NCI-H748 treated with DMSO at 0.1 percent for 48 hours (cell line): ENCODE data around the gene SYNE4.

Source experiments
- DNase-seq: peaks from one replicate; lab custom pipeline; 2025; lab: John Stamatoyannopoulos, UW

Gene SYNE4

GRCh38 chr19:36026091-36026876 lies 17.7 kb upstream of the SYNE4 start:
- DNase-seq: no peak

- no peak for DNase-seq
These were observed 16.9 kb upstream of the SYNE4 start for GRCh38 chr19:36025541-36025940.

GRCh38 chr19:36023432-36023831 lies 14.8 kb upstream of the SYNE4 start:
- no peak for DNase-seq

GRCh38 chr19:36019061-36019670 lies 10.6 kb upstream of the SYNE4 start:
- no peak for DNase-seq

DNA sequence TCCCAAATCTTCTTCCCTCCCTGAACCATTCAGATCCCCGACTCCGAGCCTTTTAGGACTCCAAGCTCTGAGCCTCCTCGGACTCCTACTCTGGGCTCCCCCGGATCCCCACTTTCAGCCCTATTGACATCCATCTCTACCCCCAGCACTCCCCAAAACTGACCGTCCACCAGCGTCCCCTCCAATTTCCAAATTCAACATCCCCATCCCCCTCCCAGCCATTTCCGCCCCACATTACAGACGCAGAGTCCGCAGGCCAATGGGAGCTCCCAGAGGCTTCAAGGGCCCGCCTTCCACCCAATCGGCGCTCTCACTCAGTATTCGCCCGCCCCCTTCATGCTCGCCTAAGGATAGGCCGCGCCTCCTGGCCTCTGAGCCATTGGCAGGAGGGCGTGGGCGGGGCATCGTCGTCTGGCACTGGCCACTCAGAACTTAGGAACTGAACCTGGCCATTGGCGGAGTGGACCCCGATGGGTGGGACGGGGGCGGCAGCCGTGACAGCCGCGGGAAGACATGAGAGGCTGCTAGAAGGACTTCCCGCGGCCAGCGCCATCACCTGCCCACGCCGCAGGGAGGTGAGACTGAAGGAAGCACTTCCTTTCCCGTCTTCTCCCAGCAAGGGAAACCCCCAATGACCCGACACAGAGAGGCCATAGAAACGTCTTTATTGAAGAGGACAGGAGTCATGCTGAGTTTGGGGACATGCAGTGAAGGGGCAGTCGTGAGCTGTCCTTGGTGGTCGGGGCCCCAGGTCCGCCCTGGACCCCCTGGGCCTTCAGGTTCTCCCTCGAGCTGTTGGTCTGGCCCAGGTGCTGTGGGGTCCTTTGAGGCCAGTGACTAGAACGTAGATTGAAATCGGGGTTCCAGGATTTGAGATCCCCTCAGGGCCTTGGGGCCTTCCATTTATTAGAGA lies 5.7 kb upstream of the SYNE4 start, which contains the start of gene ALKBH6:
TSS of gene ALKBH6 (minus strand) at position 202 of the 913 bp plus-strand sequence. CDS start 816 bp downstream, outside the sequence.
- peak; percentile 99 for DNase-seq

GRCh38 chr19:36013280-36014011 lies 4.8 kb upstream of the SYNE4 start:
- no peak for DNase-seq

DNA sequence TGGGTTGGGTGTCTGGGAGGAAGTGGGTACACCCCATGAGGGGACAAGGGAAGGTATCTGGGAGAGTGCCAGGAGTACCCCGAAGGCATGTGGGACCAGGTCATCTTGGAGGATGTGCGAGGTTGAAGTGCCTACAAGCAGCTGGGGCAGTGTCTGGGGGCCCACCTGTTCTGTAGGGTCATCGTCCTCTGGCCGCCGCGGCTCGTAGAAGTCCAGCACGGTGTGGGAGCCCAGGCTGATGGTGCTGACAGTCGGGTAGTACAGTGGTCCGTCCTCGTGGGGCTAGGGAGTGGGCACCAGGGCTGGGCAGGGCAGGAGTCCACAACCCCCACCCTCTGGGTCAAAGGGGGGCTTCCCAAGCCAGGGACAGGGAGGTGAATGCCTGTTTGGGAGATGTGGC lies 1.8 kb upstream of the SYNE4 start:
- DNase-seq: no peak

DNA sequence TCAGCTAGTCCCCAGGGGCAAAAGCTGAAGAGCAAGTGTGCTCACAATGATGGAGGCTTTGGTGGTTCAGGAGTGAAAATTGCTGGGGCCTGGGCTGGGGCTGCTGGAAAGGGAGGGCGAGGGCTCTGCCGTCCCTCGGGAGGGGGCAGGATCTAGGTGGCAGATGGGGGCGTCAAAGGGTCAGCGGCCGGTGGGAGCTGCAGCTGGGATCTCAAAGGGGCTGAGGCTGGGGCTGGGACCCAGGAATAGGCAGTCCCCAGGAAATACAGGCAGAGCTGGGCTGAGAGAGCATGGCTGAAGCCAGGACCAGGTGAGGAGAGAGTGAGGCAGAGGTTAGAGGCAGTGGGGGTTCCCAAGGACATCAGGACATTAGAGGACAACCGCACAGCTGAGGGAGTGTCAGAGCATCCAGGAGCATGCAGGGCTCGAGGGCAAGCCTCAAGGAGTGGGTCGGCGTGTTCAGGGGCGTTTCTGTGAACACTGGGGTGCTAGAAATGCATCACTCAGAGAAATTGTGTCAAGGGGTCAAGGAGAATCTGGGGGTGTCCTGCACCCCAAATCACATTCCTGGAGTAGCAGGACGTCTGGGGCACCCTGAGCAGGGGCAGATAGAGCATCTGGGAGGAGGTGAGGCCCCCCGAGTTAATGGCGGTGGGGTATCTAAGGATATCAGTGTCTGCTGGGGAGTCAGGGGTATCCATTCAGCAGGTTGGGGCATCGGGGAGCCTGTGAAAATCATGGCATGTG lies 1.2 kb upstream of the SYNE4 start:
- DNase-seq: no peak

- DNase-seq: peak; percentile 25
These were observed 607 bp upstream of the SYNE4 start for GRCh38 chr19:36009220-36009619.

- DNase-seq: no peak
These were observed 1.7 kb downstream of the SYNE4 start for GRCh38 chr19:36006955-36007354.

GRCh38 chr19:36003284-36003683 lies 5.3 kb downstream of the SYNE4 start:
- no peak for DNase-seq

DNA sequence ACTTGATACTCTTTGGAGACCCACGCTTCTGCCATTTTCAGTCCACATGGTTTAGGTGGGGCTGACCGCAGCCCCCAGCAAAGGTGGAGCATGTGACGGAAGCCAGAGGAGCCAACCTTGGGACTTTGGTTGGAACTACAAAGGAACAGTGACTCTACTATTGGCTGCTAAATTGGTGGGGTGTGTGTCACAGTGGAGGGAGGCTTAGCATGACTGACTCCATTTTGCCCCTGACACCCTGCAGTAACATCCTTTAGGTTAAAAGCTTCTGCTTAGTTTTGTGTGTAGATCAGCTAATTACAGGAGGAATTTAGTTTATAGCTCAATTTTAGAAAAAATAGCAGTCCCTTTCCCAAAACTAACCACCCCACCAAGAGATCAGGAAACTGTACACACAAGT lies 7.0 kb downstream of the SYNE4 start:
- DNase-seq: no peak

GRCh38 chr19:35996777-35997176 lies 11.8 kb downstream of the SYNE4 start:
- no peak for DNase-seq

DNA sequence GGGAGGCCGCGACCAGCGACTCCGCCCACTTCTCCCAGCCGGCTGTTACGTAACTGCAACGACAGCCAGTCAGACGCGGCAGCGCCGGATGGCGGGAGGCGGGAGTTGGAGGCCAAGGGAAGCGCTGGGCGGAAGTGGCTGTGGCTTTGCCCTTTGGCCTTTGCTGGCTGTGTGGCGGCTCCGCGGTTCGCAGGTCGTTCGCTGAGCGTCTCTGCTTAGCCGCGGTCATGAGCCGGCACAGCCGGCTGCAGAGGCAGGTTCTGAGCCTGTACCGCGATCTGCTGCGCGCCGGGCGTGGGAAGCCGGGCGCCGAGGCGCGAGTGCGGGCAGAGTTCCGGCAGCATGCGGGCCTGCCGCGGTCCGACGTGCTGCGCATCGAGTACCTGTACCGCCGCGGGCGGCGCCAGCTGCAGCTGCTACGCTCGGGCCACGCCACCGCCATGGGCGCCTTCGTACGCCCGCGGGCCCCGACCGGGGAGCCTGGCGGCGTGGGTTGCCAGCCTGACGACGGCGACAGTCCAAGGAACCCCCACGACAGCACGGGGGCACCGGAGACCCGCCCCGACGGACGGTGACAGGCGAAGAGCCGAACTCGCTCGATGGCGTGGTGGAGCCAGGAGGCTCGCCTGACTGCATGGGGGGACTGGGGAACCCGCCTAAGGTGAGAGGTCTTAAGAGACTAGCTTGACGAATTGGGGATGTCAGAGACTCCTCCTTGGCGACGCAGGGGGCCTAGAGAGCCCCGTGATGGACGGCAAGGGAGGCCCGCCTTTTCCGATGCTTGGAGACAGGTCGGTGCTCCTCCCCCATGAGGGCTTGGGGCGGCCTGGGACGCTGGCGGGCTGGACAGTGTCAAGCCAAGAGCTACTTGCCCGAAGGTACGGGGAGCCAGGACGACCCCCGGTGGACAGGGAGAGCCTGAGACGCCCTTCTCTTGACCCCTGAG lies 13.3 kb downstream of the SYNE4 start, which contains the start of gene SDHAF1:
TSS of gene SDHAF1 (plus strand) at position 141 of the 946 bp plus-strand sequence. CDS start at position 228, 87 bp downstream.
- DNase-seq: peak; percentile 93

GRCh38 chr19:35993923-35994598 lies 14.6 kb downstream of the SYNE4 start:
- DNase-seq: no peak

GRCh38 chr19:35992907-35993765 lies 15.5 kb downstream of the SYNE4 start:
- no peak for DNase-seq

DNA sequence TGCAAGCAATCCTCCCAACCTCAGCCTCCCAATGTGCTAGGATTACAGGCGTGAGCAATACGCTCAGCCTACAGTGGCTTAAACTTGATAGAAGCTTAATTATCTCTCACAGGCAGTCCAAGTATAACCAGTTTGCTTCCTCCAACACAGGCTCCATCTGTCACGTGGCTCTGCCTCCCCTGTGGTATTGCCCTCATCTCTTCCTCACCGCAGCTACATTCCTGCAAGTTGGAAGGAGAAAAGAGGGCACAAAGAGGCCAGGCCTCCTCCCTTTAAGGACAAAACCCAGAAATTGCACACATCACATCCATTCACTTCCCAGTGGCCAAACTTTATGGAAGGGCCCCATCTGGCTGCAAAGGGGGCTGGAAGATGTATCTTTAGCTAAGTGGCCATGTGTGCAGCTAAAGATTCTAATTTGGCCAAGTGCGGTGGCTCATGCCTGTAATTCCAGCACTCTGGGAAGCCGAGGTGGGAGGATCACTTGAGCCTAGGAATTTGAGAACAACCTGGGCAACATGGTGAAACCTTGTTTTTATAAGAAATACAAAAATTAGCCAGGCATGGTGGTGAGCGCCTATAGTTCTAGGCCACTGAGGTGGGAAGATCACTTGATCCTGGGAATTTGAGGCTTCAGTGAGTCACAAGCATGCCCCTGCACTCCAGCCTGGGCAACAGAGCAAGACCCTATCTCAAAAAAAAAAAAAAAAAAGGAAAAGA lies 16.7 kb downstream of the SYNE4 start:
- DNase-seq: no peak
